ENCODE measurements around the gene PARM1.

DNA sequence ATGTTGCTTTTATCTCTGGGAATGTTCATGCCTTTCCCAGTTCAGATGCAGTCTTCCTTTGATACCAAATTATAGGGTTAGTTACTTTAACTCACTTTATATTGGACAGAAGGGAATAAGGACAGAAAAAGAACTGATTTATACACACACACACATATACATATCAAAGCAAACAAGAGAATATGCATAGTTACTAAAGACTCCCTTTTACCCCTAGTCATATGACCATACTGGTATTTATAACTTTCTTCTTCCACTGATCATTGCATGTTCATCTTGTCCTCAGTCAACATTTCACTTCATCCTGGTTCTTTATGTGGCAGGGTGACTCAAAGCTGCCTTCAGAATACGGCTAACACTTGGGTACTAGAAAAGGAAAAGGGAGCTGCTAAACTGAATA is 120.4 kb downstream of the PARM1 start:
- no peak for TF ChIP-seq POLR2A (IDR thresholded peaks at IDR 0.05)
- TF ChIP-seq, protein P1, sequence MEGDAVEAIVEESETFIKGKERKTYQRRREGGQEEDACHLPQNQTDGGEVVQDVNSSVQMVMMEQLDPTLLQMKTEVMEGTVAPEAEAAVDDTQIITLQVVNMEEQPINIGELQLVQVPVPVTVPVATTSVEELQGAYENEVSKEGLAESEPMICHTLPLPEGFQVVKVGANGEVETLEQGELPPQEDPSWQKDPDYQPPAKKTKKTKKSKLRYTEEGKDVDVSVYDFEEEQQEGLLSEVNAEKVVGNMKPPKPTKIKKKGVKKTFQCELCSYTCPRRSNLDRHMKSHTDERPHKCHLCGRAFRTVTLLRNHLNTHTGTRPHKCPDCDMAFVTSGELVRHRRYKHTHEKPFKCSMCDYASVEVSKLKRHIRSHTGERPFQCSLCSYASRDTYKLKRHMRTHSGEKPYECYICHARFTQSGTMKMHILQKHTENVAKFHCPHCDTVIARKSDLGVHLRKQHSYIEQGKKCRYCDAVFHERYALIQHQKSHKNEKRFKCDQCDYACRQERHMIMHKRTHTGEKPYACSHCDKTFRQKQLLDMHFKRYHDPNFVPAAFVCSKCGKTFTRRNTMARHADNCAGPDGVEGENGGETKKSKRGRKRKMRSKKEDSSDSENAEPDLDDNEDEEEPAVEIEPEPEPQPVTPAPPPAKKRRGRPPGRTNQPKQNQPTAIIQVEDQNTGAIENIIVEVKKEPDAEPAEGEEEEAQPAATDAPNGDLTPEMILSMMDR (IDR thresholded peaks at IDR 0.05), result no peak
